K562 (cell line): ENCODE results near the gene GPR4. TPM values are rescaled to one million over a fixed set of nuclear protein-coding genes. Genes with fewer than 3 reads are reported as not detected.

Experiments
- ATAC-seq: fragments of 200-7000 bp; cut with Tn5 transposase; 3 replicates; pipeline ENCODE4 v1.9.1; 2020; ENCODE audit warnings: moderate library complexity
- BruUV-seq: library from RNA; stranded (reverse); fragments of 400-500 nt; replicated peaks from 2 replicates; lab custom pipeline; 2021; lab: Mats Ljungman, UMichigan
- CTCF ChIA-PET: fragments of 300-600 bp; formaldehyde crosslinking; extraction: SDS; loops from one replicate; lab custom pipeline; 2021; ENCODE audit warnings: low intra/inter-chr PET ratio; lab: Yijun Ruan, JAX
- POLR2A ChIA-PET: fragments of 300-600, 350-650 bp; sonication (Branson Sonifier 250); formaldehyde crosslinking; extraction: SDS; loops from one replicate; lab custom pipeline; 2021; ENCODE audit warnings: antibody characterized with exemption, inconsistent platforms; lab: Yijun Ruan, JAX
- DNase-seq, 4 experiments: peaks; one replicate each; pipeline versions ENCODE4 v3.0.0 to v3.0.0-alpha.2; 2011 to 2018; ENCODE audit warnings: low spot score in 3 of 4, mixed read lengths in 3 of 4; ENCODE audit errors: extremely low read depth in 1 of 4
- FAIRE-seq: peaks from 2 replicates; lab custom pipeline; 2011; peaks lifted over from hg19 to GRCh38; lab: Jason Lieb, UNC
- H2AFZ ChIP-seq: 2 replicates; pipeline ENCODE4 v1.6.0; 2011; ENCODE audit warnings: low read depth, low read length, control low read depth, inconsistent platforms
- H3K27ac ChIP-seq: fragments of 200-600 bp; 3 replicates; pipeline ENCODE4 v1.8.0; 2011; ENCODE audit warnings: low read depth, mild to moderate bottlenecking, control low read depth, inconsistent platforms, low read length, moderate library complexity, mixed read lengths; ENCODE audit errors: extremely low read depth
- H3K27me3 ChIP-seq, 2 experiments: fragments of 300-600 bp in 1 of 2; 2 replicates in 1 of 2; 3 replicates in 1 of 2; pipeline versions ENCODE4 v1.6.0 to v1.8.0; 2011; ENCODE audit warnings: inconsistent platforms in 2 of 2, low read length in 2 of 2, mild to moderate bottlenecking in 1 of 2, mixed read lengths in 1 of 2, moderate library complexity in 1 of 2; ENCODE audit not compliant: control insufficient read depth in 2 of 2, insufficient read depth in 2 of 2
- H3K36me3 ChIP-seq: fragments of 300-600 bp; 3 replicates; pipeline ENCODE4 v1.8.0; 2011; ENCODE audit warnings: mild to moderate bottlenecking, low read length, inconsistent platforms; ENCODE audit not compliant: control insufficient read depth, insufficient read depth
- H3K4me1 ChIP-seq, 2 experiments: fragments of 200-600 bp in 1 of 2; replicated peaks in 1 of 2; 2 replicates in 1 of 2; 3 replicates in 1 of 2; pipeline versions ENCODE4 v1.5.1 to v1.8.0; 2011; ENCODE audit warnings: inconsistent platforms in 2 of 2, low read length in 2 of 2, mild to moderate bottlenecking in 1 of 2, mixed read lengths in 1 of 2, moderate library complexity in 1 of 2; ENCODE audit not compliant: control insufficient read depth in 2 of 2, insufficient read depth in 2 of 2
- H3K4me2 ChIP-seq: 2 replicates; pipeline ENCODE4 v1.6.1; 2011; ENCODE audit warnings: low read length, control low read depth, inconsistent platforms, mixed read lengths; ENCODE audit not compliant: insufficient read depth
- H3K4me3 ChIP-seq: fragments of 200-600 bp; sonication (generic), shearing (Covaris generic); 2 replicates; pipeline ENCODE4 v1.5.1; 2016; ENCODE audit warnings: control low read depth, inconsistent platforms
- H3K79me2 ChIP-seq: fragments of 200-600 bp; 3 replicates; pipeline ENCODE4 v1.8.0; 2011; ENCODE audit warnings: low read length, inconsistent platforms; ENCODE audit not compliant: control insufficient read depth, insufficient read depth
- H3K9ac ChIP-seq, 2 experiments: 2 replicates each; pipeline versions ENCODE4 v1.6.0 to v1.6.1; 2011; ENCODE audit warnings: low read depth in 2 of 2, low read length in 2 of 2, control low read depth in 1 of 2, inconsistent platforms in 1 of 2, mild to moderate bottlenecking in 1 of 2, mixed read lengths in 1 of 2; ENCODE audit not compliant: insufficient read depth in 1 of 2
- H3K9me1 ChIP-seq: one replicate; pipeline ENCODE4 v1.6.0; 2011; ENCODE audit warnings: inconsistent platforms, mild to moderate bottlenecking, low read length, moderate library complexity; ENCODE audit not compliant: control insufficient read depth, insufficient read depth
- H3K9me3 ChIP-seq: replicated peaks from 2 replicates; pipeline ENCODE4 v1.5.1; 2011; ENCODE audit warnings: low read depth, low read length, inconsistent platforms; ENCODE audit not compliant: control insufficient read depth, insufficient read depth
- H4K20me1 ChIP-seq: replicated peaks from 2 replicates; pipeline ENCODE4 v1.6.1; 2011; ENCODE audit warnings: low read length, inconsistent platforms, mixed read lengths; ENCODE audit not compliant: control insufficient read depth, insufficient read depth
- C11orf30 ChIP-seq: fragments of 450-650 bp; IDR thresholded peaks from 2 replicates; pipeline ENCODE4 v1.6.1; 2016; ENCODE audit warnings: low read depth, mild to moderate bottlenecking
- CEBPB ChIP-seq: fragments of 450-650 bp; IDR thresholded peaks from 2 replicates; pipeline ENCODE4 v1.6.1; 2016; ENCODE audit warnings: missing genetic modification characterization, missing compliant biosample characterization
- CTBP1 ChIP-seq: fragments of 450-650 bp; IDR thresholded peaks from 2 replicates; pipeline ENCODE4 v1.6.1; 2016; ENCODE audit warnings: borderline replicate concordance
- HSF4 ChIP-seq: fragments of 250-450 bp; sonication (Bioruptor Pico); IDR thresholded peaks from 2 replicates; pipeline ENCODE4 v2.1.2; 2022; ENCODE audit warnings: mild to moderate bottlenecking, moderate library complexity, borderline replicate concordance
- KDM4B ChIP-seq, 2 experiments: fragments of 450-650 bp in 1 of 2; sonication (generic) in 1 of 2; IDR thresholded peaks; 2 replicates each; pipeline ENCODE4 v1.6.1; 2016 to 2017; ENCODE audit warnings: borderline replicate concordance in 2 of 2, antibody characterized with exemption in 1 of 2, low read depth in 1 of 2, mild to moderate bottlenecking in 1 of 2
- MAFG ChIP-seq: fragments of 450-650 bp; conservative IDR thresholded peaks from 2 replicates; pipeline ENCODE4 v1.6.1; 2016; ENCODE audit warnings: missing genetic modification characterization, missing compliant biosample characterization
- MNT ChIP-seq, 2 experiments: fragments of 450-650 bp; conservative IDR thresholded peaks; 2 replicates each; pipeline ENCODE4 v1.6.1; 2017; ENCODE audit warnings: mild to moderate bottlenecking in 2 of 2, moderate library complexity in 2 of 2
- NFIX ChIP-seq: fragments of 250-450 bp; sonication (Bioruptor Pico); IDR thresholded peaks from 2 replicates; pipeline ENCODE4 v1.4.0; 2020; ENCODE audit warnings: low read depth, mild to moderate bottlenecking, moderate library complexity
- RB1 ChIP-seq: fragments of 450-650 bp; IDR thresholded peaks from 2 replicates; pipeline ENCODE4 v1.6.1; 2017; ENCODE audit warnings: low read depth, mild to moderate bottlenecking
- SAP30 ChIP-seq: fragments of 200-600 bp; sonication (generic); IDR thresholded peaks from 2 replicates; pipeline ENCODE4 v1.6.1; 2012; ENCODE audit warnings: borderline replicate concordance, low read depth, mild to moderate bottlenecking, moderate library complexity, low read length, control low read depth, inconsistent platforms; ENCODE audit not compliant: insufficient read depth, poor library complexity, severe bottlenecking
- ZNF140 ChIP-seq: fragments of 250-450 bp; sonication (Bioruptor Pico); IDR thresholded peaks from 2 replicates; pipeline ENCODE4 v1.8.0; 2021; ENCODE audit warnings: moderate library complexity, mild to moderate bottlenecking, inconsistent platforms
- ZNF316 ChIP-seq: fragments of 450-650 bp; IDR thresholded peaks from 2 replicates; pipeline ENCODE4 v1.6.1; 2016
- ZNF589 ChIP-seq: fragments of 200-800 bp; sonication (Bioruptor generic); IDR thresholded peaks from 2 replicates; pipeline ENCODE4 v1.6.1; 2016; ENCODE audit warnings: low read depth, missing genetic modification characterization, missing compliant biosample characterization
- ZNF592 ChIP-seq: fragments of 450-650 bp; IDR thresholded peaks from 2 replicates; pipeline ENCODE4 v1.6.1; 2017; ENCODE audit warnings: antibody characterized with exemption, mild to moderate bottlenecking
- ZNF707 ChIP-seq: fragments of 250-450 bp; sonication (Bioruptor Pico); conservative IDR thresholded peaks from 2 replicates; pipeline ENCODE4 v1.8.0; 2022; ENCODE audit warnings: inconsistent platforms, mild to moderate bottlenecking, moderate library complexity
- WGBS: fragments of 100-300 bp; shearing (Covaris generic); methylation state at CpG from one replicate; pipeline ENCODE4 v1.1.6; 2016; ENCODE audit warnings: low coverage, mixed read lengths; ENCODE audit not compliant: insufficient coverage; ENCODE audit errors: missing lambda C conversion rate; 5-methylcytosine and 5-hydroxymethylcytosine counted together
- in situ Hi-C: fragments of 300-500 bp; cut with MboI; formaldehyde crosslinking; loops from 4 replicates; pipeline ENCODE4 v1.15.0; 2018; ENCODE audit warnings: inconsistent platforms, mixed read lengths
- intact Hi-C: fragments of 100-400 bp; cut with micrococcal nuclease; formaldehyde crosslinking; loops from 2 replicates; pipeline ENCODE4 v1.14.2; 2022
- polyA plus RNA-seq, 8 experiments: library from polyadenylated mRNA; depleted of rRNA in 4 of 8; stranded (reverse) in 5 of 8; unstranded in 3 of 8; fragments of >200 nt; fragmentation: Nextera tagmentation in 2 of 8; fragmentation: Illumina TruSeq in 1 of 8; extraction: Ambion mirVana in 2 of 8; extraction: Trizol in 1 of 8; gene quantifications; 2 replicates each; pipeline versions ENCODE4 v1.2.1 to v1.2.3, GENCODE V29; 2011 to 2014; ENCODE audit warnings: inconsistent platforms in 1 of 8, missing spikeins in 1 of 8
- total RNA-seq, 7 experiments: library from RNA; depleted of rRNA in 6 of 7; stranded (reverse); fragments of >200 nt in 6 of 7; fragmentation: Illumina TruSeq in 2 of 7; extraction: Trizol in 2 of 7; gene quantifications; 2 replicates each; pipeline versions ENCODE4 v1.2.1 to v1.2.3, GENCODE V29; 2011 to 2021; ENCODE audit warnings: low replicate concordance in 1 of 7

Gene GPR4
- total and polyA plus RNA-seq, 9 of the 15 experiments (the other 6 are each of a cell fraction or from before 2014, with no cell fraction given): 0.03 to 0.09 (median 0.04) TPM; not detected in 5

- Histone ChIP-seq H3K9me1 (no peaks in the 10 kb centered on the region), H3K9ac (peak overlapping the region; percentile 77 to 92), H3K27ac (peak overlapping the region; percentile 80), H3K79me2 (peaks cover 17% of the 10 kb centered on the region), H4K20me1 (no peaks in the 10 kb centered on the region), H3K4me3 (peak overlapping the region; percentile 58), H3K36me3 (peaks cover 7% of the 10 kb centered on the region; the same call in 1 of the 3 replicates), H3K27me3 (no peaks in the 10 kb centered on the region), H2AFZ (no peak overlapping the region), H3K4me1 (peaks cover 23 to 60% of the 10 kb centered on the region in 2 experiments), H3K9me3 (no peaks in the 10 kb centered on the region), H3K4me2 (peak overlapping the region; percentile 92)
- TSS peak; percentile 61 for BruUV-seq
- ChIA-PET CTCF (no interaction called here), POLR2A (interaction anchor here (0.6 to 1.4 kb wide), 7 partner anchors 19 to 214 kb away, joined by 3 to 4 read pairs (median 3); no protein-coding TSS in a partner anchor)
- intact Hi-C loops (no loop called here), in situ Hi-C loops (no loop called here)
- WGBS: 17% methylated on average over 19 of the region's 19 CpGs
- ATAC-seq: no peak
- DNase-seq: peak in 1 of 4 experiments; percentile 54
- no peak for FAIRE-seq
- TF ChIP-seq HSF4 (CRISPR knock-in tag) (no peak), C11orf30 (peak; percentile 86), ZNF589 (CRISPR knock-in tag) (0 out of 2 replicates have a peak, but pooled peaks have one; percentile 28), ZNF592 (peak; percentile 28; the same call in 1 of the 2 replicates), KDM4B (IDR thresholded peaks at IDR 0.05; ENCODE audit: borderline replicate concordance in 2 of 2, low read depth in 1 of 2) (no peak), ZNF316 (peak; percentile 92), CEBPB (tag) (peak; percentile 7; the same call in 1 of the 2 replicates), ZNF140 (CRISPR knock-in tag) (no peak), CTBP1 (0 out of 2 replicates have a peak, but pooled peaks have one; percentile 18), ZNF707 (no peak), MAFG (tag) (peak; percentile 62), RB1 (0 out of 2 replicates have a peak, but pooled peaks have one; percentile 6), MNT (conservative IDR thresholded peaks at IDR 0.05) (0 out of 4 replicates have a peak, but pooled peaks of 1 of the 2 experiments have one; percentile 12), NFIX (CRISPR knock-in tag) (no peak), SAP30 (peak; percentile 31)
These were observed 36.1 kb upstream of the GPR4 start for GRCh38 chr19:45637890-45638667.
